Neutrophil (primary cell): ENCODE data around the gene PRRC2C.
"Not testable (repeated sequence)": the region's sequence is repeated elsewhere in the genome, so short reads cannot be mapped to it uniquely, and the experiment has no call there.

Experiments
- H3K27ac ChIP-seq: fragments of 200-600 bp; sonication (generic); 2 replicates; pipeline ENCODE4 v1.5.1; 2016; ENCODE audit warnings: mild to moderate bottlenecking, moderate library complexity
- H3K27me3 ChIP-seq: fragments of 200-600 bp; sonication (generic); 2 replicates; pipeline ENCODE4 v1.6.0; 2016; ENCODE audit warnings: mild to moderate bottlenecking
- H3K36me3 ChIP-seq: fragments of 200-600 bp; sonication (generic); 2 replicates; pipeline ENCODE4 v1.5.1; 2017
- H3K4me1 ChIP-seq, 2 experiments: fragments of 200-600 bp in 1 of 2; sonication (generic) in 1 of 2; 1 replicate in 1 of 2; 2 replicates in 1 of 2; pipeline versions ENCODE4 v1.5.1 to v1.6.1; 2013 to 2016; ENCODE audit warnings: low read depth in 1 of 2, low read length in 1 of 2, mild to moderate bottlenecking in 1 of 2, moderate library complexity in 1 of 2; ENCODE audit not compliant: control insufficient read depth in 1 of 2, insufficient read depth in 1 of 2
- H3K4me3 ChIP-seq, 2 experiments: fragments of 200-600 bp in 1 of 2; sonication (generic) in 1 of 2; 1 replicate in 1 of 2; 2 replicates in 1 of 2; pipeline ENCODE4 v1.5.1; 2013 to 2016; ENCODE audit warnings: low read depth in 1 of 2, low read length in 1 of 2, mild to moderate bottlenecking in 1 of 2, moderate library complexity in 1 of 2
- H3K9me3 ChIP-seq: fragments of 200-600 bp; sonication (generic); 2 replicates; pipeline ENCODE4 v1.5.1; 2016
- TF ChIP-seq, protein P1 (sequence below): fragments of 200-600 bp; sonication (generic); IDR thresholded peaks from 2 replicates; pipeline ENCODE4 v1.5.1; 2016; ENCODE audit warnings: antibody characterized with exemption

Gene PRRC2C

DNA sequence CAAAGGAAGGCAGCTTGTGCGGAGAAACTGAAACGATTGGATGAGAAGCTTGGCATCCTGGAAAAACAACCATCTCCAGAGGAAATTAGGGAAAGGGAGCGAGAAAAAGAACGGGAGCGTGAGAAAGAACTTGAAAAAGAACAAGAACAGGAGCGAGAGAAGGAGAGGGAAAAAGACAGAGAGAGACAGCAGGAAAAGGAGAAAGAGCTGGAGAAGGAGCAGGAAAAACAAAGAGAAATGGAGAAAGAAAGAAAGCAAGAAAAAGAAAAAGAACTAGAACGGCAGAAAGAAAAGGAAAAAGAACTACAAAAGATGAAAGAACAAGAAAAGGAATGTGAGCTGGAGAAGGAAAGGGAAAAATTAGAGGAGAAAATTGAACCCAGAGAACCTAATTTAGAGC is 47.2 kb downstream of the PRRC2C start:
- H3K4me1 ChIP-seq: peaks cover 6 to 10% of the 10 kb centered on the region in 2 experiments
- peaks cover 89% of the 10 kb centered on the region for H3K36me3 ChIP-seq
- TF ChIP-seq, protein P1, sequence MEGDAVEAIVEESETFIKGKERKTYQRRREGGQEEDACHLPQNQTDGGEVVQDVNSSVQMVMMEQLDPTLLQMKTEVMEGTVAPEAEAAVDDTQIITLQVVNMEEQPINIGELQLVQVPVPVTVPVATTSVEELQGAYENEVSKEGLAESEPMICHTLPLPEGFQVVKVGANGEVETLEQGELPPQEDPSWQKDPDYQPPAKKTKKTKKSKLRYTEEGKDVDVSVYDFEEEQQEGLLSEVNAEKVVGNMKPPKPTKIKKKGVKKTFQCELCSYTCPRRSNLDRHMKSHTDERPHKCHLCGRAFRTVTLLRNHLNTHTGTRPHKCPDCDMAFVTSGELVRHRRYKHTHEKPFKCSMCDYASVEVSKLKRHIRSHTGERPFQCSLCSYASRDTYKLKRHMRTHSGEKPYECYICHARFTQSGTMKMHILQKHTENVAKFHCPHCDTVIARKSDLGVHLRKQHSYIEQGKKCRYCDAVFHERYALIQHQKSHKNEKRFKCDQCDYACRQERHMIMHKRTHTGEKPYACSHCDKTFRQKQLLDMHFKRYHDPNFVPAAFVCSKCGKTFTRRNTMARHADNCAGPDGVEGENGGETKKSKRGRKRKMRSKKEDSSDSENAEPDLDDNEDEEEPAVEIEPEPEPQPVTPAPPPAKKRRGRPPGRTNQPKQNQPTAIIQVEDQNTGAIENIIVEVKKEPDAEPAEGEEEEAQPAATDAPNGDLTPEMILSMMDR: no peak
- H3K27ac ChIP-seq: no peak overlapping the region
- no peak overlapping the region for H3K4me3 ChIP-seq
- H3K27me3 ChIP-seq: no peaks in the 10 kb centered on the region
- H3K9me3 ChIP-seq: no peaks in the 10 kb centered on the region

DNA sequence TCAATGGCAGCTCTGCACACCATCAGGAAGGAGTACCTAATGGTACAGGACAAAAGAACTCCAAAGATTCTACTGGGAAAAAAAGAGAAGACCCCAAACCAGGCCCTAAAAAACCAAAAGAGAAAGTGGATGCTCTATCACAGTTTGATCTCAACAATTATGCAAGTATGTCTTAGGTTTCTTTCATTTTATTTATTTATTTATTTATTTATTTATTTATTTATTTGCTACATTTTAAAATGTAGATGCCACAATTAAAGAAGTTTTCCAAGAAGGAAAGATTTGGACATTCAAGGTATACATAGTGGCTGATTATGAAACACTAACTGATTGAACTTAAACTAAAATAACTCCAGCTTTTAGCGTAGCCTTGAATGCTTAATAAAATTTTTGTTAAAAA is 60.2 kb downstream of the PRRC2C start:
- Histone ChIP-seq H3K9me3 (no peaks in the 10 kb centered on the region), H3K27me3 (no peaks in the 10 kb centered on the region), H3K36me3 (peaks cover 88% of the 10 kb centered on the region), H3K4me1 (no peaks in the 10 kb centered on the region), H3K4me3 (no peak overlapping the region), H3K27ac (peak overlapping the region; percentile 23)
- TF ChIP-seq, protein P1: no peak

DNA sequence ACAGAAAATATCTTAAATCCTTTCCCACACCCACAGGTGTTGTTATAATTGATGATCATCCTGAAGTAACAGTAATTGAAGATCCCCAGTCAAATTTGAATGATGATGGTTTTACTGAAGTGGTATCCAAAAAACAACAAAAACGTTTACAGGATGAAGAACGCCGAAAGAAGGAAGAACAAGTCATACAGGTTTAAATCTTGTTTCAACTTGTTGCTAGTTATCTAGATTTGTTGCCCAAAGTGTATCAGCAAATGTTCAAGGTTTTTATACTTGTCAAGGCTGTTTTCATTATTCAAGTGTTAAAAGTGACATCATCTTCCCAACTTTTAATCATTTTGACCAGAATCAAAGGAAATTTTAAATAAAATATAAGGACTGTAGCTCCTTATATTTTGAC is 64.7 kb downstream of the PRRC2C start:
- H3K27ac ChIP-seq: no peak overlapping the region
- H3K36me3 ChIP-seq: peaks cover 68% of the 10 kb centered on the region
- TF ChIP-seq, protein P1: no peak
- no peaks in the 10 kb centered on the region for H3K9me3 ChIP-seq
- H3K4me3 ChIP-seq: no peak overlapping the region
- H3K27me3 ChIP-seq: no peaks in the 10 kb centered on the region
- H3K4me1 ChIP-seq: no peaks in the 10 kb centered on the region

DNA sequence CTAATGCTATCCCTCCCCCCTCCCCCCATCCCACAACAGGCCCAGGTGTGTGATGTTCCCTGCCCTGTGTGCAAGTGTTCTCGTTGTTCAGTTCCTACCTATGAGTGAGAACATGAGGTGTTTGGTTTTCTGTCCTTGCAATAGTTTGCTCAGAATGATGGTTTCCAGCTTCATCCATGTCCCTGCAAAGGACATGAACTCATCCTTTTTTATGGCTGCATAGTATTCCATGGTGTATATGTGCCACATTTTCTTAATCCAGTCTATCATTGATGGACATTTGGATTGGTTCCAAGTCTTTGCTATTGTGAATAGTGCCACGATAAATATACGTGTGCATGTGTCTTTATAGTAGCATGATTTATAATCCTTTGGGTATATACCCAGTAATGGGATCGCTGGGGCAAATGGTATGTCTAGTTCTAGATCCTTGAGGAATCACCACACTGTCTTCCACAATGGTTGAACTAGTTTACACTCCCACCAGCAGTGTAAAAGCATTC is 65.3 kb downstream of the PRRC2C start:
- H3K4me1 ChIP-seq, H3K27ac ChIP-seq, H3K27me3 ChIP-seq, H3K4me3 ChIP-seq, H3K9me3 ChIP-seq: not testable (repeated sequence)
- H3K36me3 ChIP-seq: peaks cover 73% of the 10 kb centered on the region

DNA sequence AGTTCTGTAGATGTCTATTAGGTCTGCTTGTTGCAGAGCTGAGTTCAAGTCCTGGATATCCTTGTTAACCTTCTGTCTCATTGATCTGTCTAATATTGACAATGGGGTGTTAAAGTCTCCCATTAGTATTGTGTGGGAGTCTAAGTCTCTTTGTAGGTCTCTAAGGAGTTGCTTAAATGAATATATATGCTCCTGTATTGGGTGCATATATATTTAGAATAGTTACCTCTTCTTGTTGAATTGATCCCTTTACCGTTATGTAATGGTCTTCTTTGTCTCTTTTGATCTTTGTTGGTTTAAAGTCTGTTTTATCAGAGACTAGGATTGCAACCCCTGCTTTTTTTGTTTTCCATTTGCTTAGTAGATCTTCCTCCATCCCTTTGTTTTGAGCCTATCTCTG is 68.6 kb downstream of the PRRC2C start:
- not testable (repeated sequence) for H3K9me3 ChIP-seq, H3K4me3 ChIP-seq, H3K27ac ChIP-seq, H3K4me1 ChIP-seq, H3K27me3 ChIP-seq
- H3K36me3 ChIP-seq: peaks cover 73% of the 10 kb centered on the region

DNA sequence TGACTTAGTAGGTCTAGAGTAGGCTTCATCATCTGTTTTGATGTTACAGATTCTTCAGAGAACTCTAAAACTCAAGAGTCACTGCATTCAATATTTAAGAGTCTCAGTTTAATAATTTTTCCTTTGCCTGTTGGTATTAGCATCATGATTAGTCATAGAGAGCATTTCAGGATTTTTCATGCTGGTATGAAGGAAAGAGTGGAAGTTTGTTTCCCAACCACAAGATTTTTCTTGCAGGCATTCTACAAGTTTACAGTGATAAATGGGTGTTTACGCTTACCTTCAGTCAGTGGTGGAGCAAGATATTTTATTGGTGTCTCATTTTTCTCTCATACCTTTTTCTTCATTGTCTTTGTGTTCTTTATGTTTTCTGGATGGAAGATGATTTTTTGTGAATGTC is 78.3 kb downstream of the PRRC2C start:
- H3K4me1 ChIP-seq: no peaks in the 10 kb centered on the region
- H3K4me3 ChIP-seq: no peak overlapping the region
- H3K27ac ChIP-seq: no peak overlapping the region
- TF ChIP-seq, protein P1: no peak
- H3K36me3 ChIP-seq: peaks cover 90% of the 10 kb centered on the region
- H3K27me3 ChIP-seq: no peaks in the 10 kb centered on the region
- no peaks in the 10 kb centered on the region for H3K9me3 ChIP-seq

DNA sequence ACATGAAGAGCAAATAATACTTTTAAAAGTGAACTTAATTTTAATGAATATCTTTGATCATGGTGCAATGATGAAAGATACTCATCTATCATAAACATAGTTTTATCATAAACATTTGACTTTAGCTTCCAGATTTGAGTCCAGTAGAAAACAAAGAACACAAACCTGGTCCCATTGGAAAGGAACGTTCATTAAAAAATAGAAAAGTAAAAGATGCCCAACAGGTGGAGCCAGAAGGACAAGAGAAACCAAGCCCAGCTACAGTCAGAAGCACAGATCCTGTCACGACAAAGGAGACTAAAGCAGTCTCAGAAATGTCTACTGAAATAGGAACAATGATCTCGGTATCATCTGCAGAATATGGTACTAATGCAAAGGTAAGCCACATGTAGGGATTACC is 81.1 kb downstream of the PRRC2C start:
- H3K4me3 ChIP-seq: no peak overlapping the region
- no peaks in the 10 kb centered on the region for H3K4me1 ChIP-seq
- no peaks in the 10 kb centered on the region for H3K27me3 ChIP-seq
- TF ChIP-seq, protein P1: no peak
- peaks cover 89% of the 10 kb centered on the region for H3K36me3 ChIP-seq
- no peaks in the 10 kb centered on the region for H3K9me3 ChIP-seq
- no peak overlapping the region for H3K27ac ChIP-seq
